ENCODE measurements around the gene CCHCR1. TPM values are rescaled to one million over a fixed set of nuclear protein-coding genes. Genes with fewer than 3 reads are reported as not detected.

CCHCR1 gene
- total and polyA plus RNA-seq, 2 of the 13 experiments (the other 11 are each of a cell fraction or from before 2014, with no cell fraction given), result 14.6 to 28.2 TPM

DNA sequence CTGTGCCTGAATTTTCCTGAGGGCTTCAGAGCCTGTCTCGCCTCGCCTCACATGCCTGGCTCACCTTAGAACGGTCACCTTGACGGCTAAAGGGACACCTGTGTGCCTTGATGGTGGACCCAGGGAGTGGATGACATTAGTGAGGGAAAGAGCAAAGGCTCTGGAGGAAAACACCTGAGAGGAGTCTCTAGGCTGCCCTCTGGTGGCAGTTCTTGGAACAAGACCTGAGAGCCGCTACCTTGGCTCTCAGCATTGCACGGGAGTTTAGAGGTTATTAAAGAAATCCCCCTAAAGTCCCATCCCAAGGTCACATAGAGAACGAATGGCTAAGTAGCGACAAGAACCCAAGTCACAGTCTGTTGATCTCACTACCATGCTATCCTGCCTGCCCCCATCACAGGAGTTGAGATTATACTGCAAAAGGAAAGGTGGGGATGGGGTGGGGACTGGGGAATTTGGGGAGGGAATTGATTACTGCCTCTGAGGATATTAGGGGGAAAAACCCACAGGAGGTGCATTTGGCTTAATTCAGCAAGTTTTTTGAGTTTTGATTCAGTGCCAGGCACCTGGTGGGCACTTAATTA is 29.4 kb downstream of the CCHCR1 start:
- H3K9me3 ChIP-seq (ENCODE audit: low read length), result no peaks in the 10 kb centered on the region
- ChIA-PET CTCF (ENCODE audit: low intra/inter-chr PET ratio, low total read pairs) (interaction anchor here (0.8 to 1.5 kb wide), 3 partner anchors 9 to 41 kb away, joined by 3 to 6 read pairs (median 4); no protein-coding TSS in a partner anchor), POLR2A (no interaction called here)
- H3K4me1 ChIP-seq (ENCODE audit: insufficient read depth, low read length), result peaks cover under 1% of the 10 kb centered on the region; the same call in 1 of the 2 replicates
- H3K27me3 ChIP-seq (ENCODE audit: control insufficient read depth in 1 of 2, insufficient read depth in 2 of 2, low read length in 2 of 2), result peaks cover 0 to 37% of the 10 kb centered on the region in 2 experiments; a peak in 3 of 5 replicates
- no TSS peak for BruUV-seq (replicated peaks)
- no peak overlapping the region for H3K4me3 ChIP-seq (replicated peaks in 1 of 3; ENCODE audit: insufficient read depth in 1 of 3, low read depth in 2 of 3, low read length in 3 of 3)
- FAIRE-seq (peak; percentile 91), DNase-seq (ENCODE audit: low spot score) (peak; percentile 48), ATAC-seq (peak; percentile 65)
- intact Hi-C loops (cut with micrococcal nuclease; ENCODE audit: unreplicated experiment) (no loop called here), in situ Hi-C loops (cut with HindIII; ENCODE audit: extremely low pct_ligation_motif_present, low pct_unique_long_range_greater_than_20kb) (no loop called here)
- no peak overlapping the region for H2AFZ ChIP-seq (ENCODE audit: low read length)
- H3K36me3 ChIP-seq (replicated peaks in 1 of 2; ENCODE audit: control insufficient read depth in 1 of 2, insufficient read depth in 2 of 2, low read length in 2 of 2), result no peaks in the 10 kb centered on the region
- no peak overlapping the region for H3K9ac ChIP-seq (ENCODE audit: insufficient read depth, low read depth, low read length)
- H4K20me1 ChIP-seq (ENCODE audit: insufficient read depth, low read length), result no peaks in the 10 kb centered on the region
- H3K4me2 ChIP-seq (ENCODE audit: low read depth, low read length), result no peak overlapping the region
- H3K79me2 ChIP-seq (ENCODE audit: insufficient read depth, low read length), result no peaks in the 10 kb centered on the region
- no peak overlapping the region for H3K27ac ChIP-seq (ENCODE audit: extremely low read length, insufficient read depth, low read length)
- 2% methylated on average over 8 of the region's 8 CpGs for WGBS (ENCODE audit: low lambda C conversion rate)
- no peak for TF ChIP-seq ATF1 (CRISPR knock-in tag; IDR thresholded peaks at IDR 0.05)
- no peak for TF ChIP-seq KLF9 (CRISPR knock-in tag; IDR thresholded peaks at IDR 0.05; ENCODE audit: low read depth)
- TF ChIP-seq POLR2G (IDR thresholded peaks at IDR 0.05; ENCODE audit: low read depth, low read length), result no peak
- no peak for TF ChIP-seq NFYB (CRISPR knock-in tag; IDR thresholded peaks at IDR 0.05)
- no peak for TF ChIP-seq PLSCR1 (CRISPR knock-in tag; IDR thresholded peaks at IDR 0.05; ENCODE audit: borderline replicate concordance)
- TF ChIP-seq CEBPZ (IDR thresholded peaks at IDR 0.05; ENCODE audit: low read length), result no peak
- peak; percentile 43; the same call in 1 of the 2 replicates for TF ChIP-seq STAG1 (CRISPR knock-in tag; IDR thresholded peaks at IDR 0.05)
- TF ChIP-seq KAT7 (CRISPR knock-in tag; IDR thresholded peaks at IDR 0.05; ENCODE audit: borderline replicate concordance), result no peak
- TF ChIP-seq ZNF260 (CRISPR knock-in tag; IDR thresholded peaks at IDR 0.05; ENCODE audit: borderline replicate concordance, low read depth), result no peak
- TF ChIP-seq PREB (CRISPR knock-in tag; IDR thresholded peaks at IDR 0.05), result no peak
- TF ChIP-seq HMGXB3 (CRISPR knock-in tag; IDR thresholded peaks at IDR 0.05; ENCODE audit: borderline replicate concordance), result no peak
- TF ChIP-seq, protein P1, sequence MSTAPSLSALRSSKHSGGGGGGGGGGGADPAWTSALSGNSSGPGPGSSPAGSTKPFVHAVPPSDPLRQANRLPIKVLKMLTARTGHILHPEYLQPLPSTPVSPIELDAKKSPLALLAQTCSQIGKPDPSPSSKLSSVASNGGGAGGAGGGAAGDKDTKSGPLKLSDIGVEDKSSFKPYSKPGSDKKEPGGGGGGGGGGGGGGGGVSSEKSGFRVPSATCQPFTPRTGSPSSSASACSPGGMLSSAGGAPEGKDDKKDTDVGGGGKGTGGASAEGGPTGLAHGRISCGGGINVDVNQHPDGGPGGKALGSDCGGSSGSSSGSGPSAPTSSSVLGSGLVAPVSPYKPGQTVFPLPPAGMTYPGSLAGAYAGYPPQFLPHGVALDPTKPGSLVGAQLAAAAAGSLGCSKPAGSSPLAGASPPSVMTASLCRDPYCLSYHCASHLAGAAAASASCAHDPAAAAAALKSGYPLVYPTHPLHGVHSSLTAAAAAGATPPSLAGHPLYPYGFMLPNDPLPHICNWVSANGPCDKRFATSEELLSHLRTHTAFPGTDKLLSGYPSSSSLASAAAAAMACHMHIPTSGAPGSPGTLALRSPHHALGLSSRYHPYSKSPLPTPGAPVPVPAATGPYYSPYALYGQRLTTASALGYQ (CRISPR knock-in tag; IDR thresholded peaks at IDR 0.05), result no peak

Measured in HepG2 (cell line).